ENCODE results near the gene OR1M1. TPM values are rescaled to one million over a fixed set of nuclear protein-coding genes. Genes with fewer than 3 reads are reported as not detected.

OR1M1 gene
- total RNA-seq, 2 experiments from 2014 or later = not detected

DNA sequence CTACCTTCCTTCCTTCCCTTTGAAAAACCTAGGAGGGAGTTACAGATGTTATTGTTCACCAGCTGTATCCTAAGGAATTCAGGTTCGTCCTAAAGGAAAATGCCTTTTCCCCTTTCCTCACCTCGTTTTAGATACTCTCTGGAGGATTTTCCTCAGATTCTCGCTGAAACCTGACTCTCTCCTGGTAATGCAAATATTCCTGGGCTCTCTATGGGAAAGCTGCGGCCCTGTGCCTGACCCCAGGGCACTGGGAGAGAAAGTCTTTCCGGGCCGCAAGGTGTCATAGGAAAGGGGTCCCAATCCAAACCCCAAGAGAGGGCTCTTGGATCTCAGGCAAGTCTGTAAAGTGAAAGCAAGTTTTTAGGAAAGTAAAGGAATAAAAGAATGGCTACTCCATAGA lies 13.1 kb upstream of the OR1M1 start:
- no peaks in the 10 kb centered on the region for H3K79me2 ChIP-seq (ENCODE audit: insufficient read depth, low read depth, low read length)
- intact Hi-C loops (cut with micrococcal nuclease; ENCODE audit: unreplicated experiment) = no loop called here
- no peak for DNase-seq (ENCODE audit: low spot score)
- no peak overlapping the region for H2AFZ ChIP-seq (ENCODE audit: low read length)
- H3K4me2 ChIP-seq (ENCODE audit: low read length) = no peak overlapping the region
- H3K9me2 ChIP-seq (ENCODE audit: insufficient read depth, low read length) = no peaks in the 10 kb centered on the region
- BruUV-seq (replicated peaks) = no TSS peak
- TF ChIP-seq EZH2phosphoT487 (IDR thresholded peaks at IDR 0.05; ENCODE audit: borderline replicate concordance, low read depth, low read length) (no peak), CTCF (conservative IDR thresholded peaks at IDR 0.05; ENCODE audit: low read length) (no peak)
- H3K9me3 ChIP-seq (ENCODE audit: low read length) = no peaks in the 10 kb centered on the region
- H3K4me3 ChIP-seq (ENCODE audit: low read depth, low read length, poor library complexity, severe bottlenecking) = no peak overlapping the region
- no peaks in the 10 kb centered on the region for H4K20me1 ChIP-seq (ENCODE audit: insufficient read depth, low read length)
- ChIA-PET CTCF (ENCODE audit: unreplicated experiment) (no interaction called here), POLR2A (no interaction called here)
- H3K36me3 ChIP-seq (ENCODE audit: insufficient read depth, low read length) = no peaks in the 10 kb centered on the region
- H3K27ac ChIP-seq (ENCODE audit: low read depth, low read length, poor library complexity, severe bottlenecking) = no peak overlapping the region
- H3K4me1 ChIP-seq (ENCODE audit: insufficient read depth, low read length, poor library complexity, severe bottlenecking) = no peaks in the 10 kb centered on the region

DNA sequence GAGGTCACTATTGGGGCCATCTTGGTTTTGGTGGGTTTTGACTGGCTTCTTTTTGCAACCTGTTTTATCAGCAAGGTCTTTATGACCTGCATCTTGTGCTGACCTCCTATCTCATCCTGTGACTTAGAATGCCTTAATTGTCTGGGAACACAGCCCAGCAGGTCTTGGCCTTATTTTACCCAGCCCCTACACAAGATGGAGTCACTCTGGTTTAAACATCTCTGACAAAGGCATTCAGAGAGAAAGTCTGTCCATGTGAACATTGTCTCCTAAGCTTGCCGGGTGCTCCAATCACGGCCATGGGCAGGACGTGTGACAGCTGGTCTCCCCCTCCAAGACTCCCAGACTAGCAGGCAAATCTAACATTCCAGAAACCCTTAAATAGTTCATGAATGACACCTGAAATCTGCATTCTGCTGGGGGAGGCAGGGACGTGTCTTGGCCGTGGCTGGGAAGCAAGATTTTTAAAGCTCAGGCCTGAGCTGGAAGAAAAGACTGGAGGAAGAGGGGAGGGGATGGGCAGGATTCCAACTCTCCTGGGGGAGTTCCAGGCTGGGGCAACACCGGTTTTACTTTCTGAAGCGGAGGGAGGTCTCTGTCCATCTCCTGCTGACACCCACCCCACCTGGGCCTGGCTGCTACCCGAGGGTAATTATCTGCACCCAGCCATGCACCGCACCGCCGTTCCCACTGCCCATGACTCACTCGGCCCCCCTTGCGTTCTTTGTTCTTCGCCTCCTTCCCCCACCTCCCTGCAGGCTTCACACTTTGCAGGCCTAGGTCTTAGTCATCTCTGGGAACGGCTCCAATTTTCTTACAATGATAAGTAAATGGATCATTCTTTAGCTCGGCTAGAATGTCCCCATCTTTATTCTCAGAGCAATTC lies 11.6 kb upstream of the OR1M1 start:
- no peak overlapping the region for H3K27ac ChIP-seq (ENCODE audit: low read depth, low read length, poor library complexity, severe bottlenecking)
- no peaks in the 10 kb centered on the region for H3K36me3 ChIP-seq (ENCODE audit: insufficient read depth, low read length)
- BruUV-seq (replicated peaks) = no TSS peak
- no peak overlapping the region for H2AFZ ChIP-seq (ENCODE audit: low read length)
- H3K4me2 ChIP-seq (ENCODE audit: low read length) = no peak overlapping the region
- no peaks in the 10 kb centered on the region for H4K20me1 ChIP-seq (ENCODE audit: insufficient read depth, low read length)
- no peak for DNase-seq (ENCODE audit: low spot score)
- H3K4me1 ChIP-seq (ENCODE audit: insufficient read depth, low read length, poor library complexity, severe bottlenecking) = no peaks in the 10 kb centered on the region
- no peak overlapping the region for H3K4me3 ChIP-seq (ENCODE audit: low read depth, low read length, poor library complexity, severe bottlenecking)
- intact Hi-C loops (cut with micrococcal nuclease; ENCODE audit: unreplicated experiment) = loop anchor here (5.0 kb wide), 1 partner anchor 418 kb away; no protein-coding TSS in a partner anchor
- CTCF ChIA-PET (ENCODE audit: unreplicated experiment) = no interaction called here
- no peaks in the 10 kb centered on the region for H3K9me3 ChIP-seq (ENCODE audit: low read length)
- no peaks in the 10 kb centered on the region for H3K9me2 ChIP-seq (ENCODE audit: insufficient read depth, low read length)
- TF ChIP-seq EZH2phosphoT487 (IDR thresholded peaks at IDR 0.05; ENCODE audit: borderline replicate concordance, low read depth, low read length) = no peak
- no peak for TF ChIP-seq CTCF (conservative IDR thresholded peaks at IDR 0.05; ENCODE audit: low read length)
- POLR2A ChIA-PET = no interaction called here
- no peaks in the 10 kb centered on the region for H3K79me2 ChIP-seq (ENCODE audit: insufficient read depth, low read depth, low read length)

DNA sequence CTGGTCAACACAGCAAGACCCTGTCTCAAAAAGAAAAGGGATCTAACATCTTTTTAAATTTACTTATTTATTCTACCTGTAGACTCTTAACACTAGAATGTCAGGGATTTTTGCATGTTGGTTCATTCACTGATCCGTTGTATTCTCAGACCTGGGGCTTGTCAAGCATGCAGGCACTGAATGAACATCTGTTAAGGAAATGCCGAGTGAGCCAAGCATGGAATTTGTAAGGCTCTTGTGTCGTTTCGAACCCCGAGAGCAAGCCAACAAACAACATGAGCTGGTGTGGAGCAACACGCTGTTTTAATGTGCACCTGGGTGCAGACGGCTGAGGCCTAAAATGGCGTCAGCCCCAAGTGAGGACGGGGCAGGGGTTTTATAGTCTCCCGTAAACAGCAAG lies 10.0 kb upstream of the OR1M1 start:
- no peaks in the 10 kb centered on the region for H3K9me2 ChIP-seq (ENCODE audit: insufficient read depth, low read length)
- no peak overlapping the region for H2AFZ ChIP-seq (ENCODE audit: low read length)
- no peak overlapping the region for H3K4me2 ChIP-seq (ENCODE audit: low read length)
- H4K20me1 ChIP-seq (ENCODE audit: insufficient read depth, low read length) = no peaks in the 10 kb centered on the region
- no peak for DNase-seq (ENCODE audit: low spot score)
- no peaks in the 10 kb centered on the region for H3K9me3 ChIP-seq (ENCODE audit: low read length)
- H3K27ac ChIP-seq (ENCODE audit: low read depth, low read length, poor library complexity, severe bottlenecking) = no peak overlapping the region
- H3K79me2 ChIP-seq (ENCODE audit: insufficient read depth, low read depth, low read length) = no peaks in the 10 kb centered on the region
- intact Hi-C loops (cut with micrococcal nuclease; ENCODE audit: unreplicated experiment) = loop anchor here (5.0 kb wide), 1 partner anchor 420 kb away; no protein-coding TSS in a partner anchor
- POLR2A ChIA-PET = no interaction called here
- no TSS peak for BruUV-seq (replicated peaks)
- no peaks in the 10 kb centered on the region for H3K4me1 ChIP-seq (ENCODE audit: insufficient read depth, low read length, poor library complexity, severe bottlenecking)
- H3K36me3 ChIP-seq (ENCODE audit: insufficient read depth, low read length) = no peaks in the 10 kb centered on the region
- TF ChIP-seq EZH2phosphoT487 (IDR thresholded peaks at IDR 0.05; ENCODE audit: borderline replicate concordance, low read depth, low read length) (no peak), CTCF (conservative IDR thresholded peaks at IDR 0.05; ENCODE audit: low read length) (no peak)
- no peak overlapping the region for H3K4me3 ChIP-seq (ENCODE audit: low read depth, low read length, poor library complexity, severe bottlenecking)
- CTCF ChIA-PET (ENCODE audit: unreplicated experiment) = no interaction called here
